Large intestine (tissue), 3 donors: ENCODE data around the gene CORIN. TPM values are rescaled to one million over a fixed set of nuclear protein-coding genes. Genes with fewer than 3 reads are reported as not detected.
A peak's percentile ranks its signal among the peaks of the same experiment; 100 is the strongest.

Source experiments
- DNase-seq, 2 donors: peaks; one replicate each; pipeline versions ENCODE4 v3.0.0 to v3.0.0-alpha.2; 2013
- H3K27ac ChIP-seq: one replicate; pipeline ENCODE4 v1.5.1; 2013; ENCODE audit warnings: low read length
- H3K27me3 ChIP-seq: 2 replicates; pipeline ENCODE4 v1.6.1; 2013; ENCODE audit warnings: low read length; ENCODE audit not compliant: control insufficient read depth, insufficient read depth
- H3K36me3 ChIP-seq: 2 replicates; pipeline ENCODE4 v1.6.1; 2013; ENCODE audit warnings: low read length; ENCODE audit not compliant: control insufficient read depth, insufficient read depth
- H3K4me1 ChIP-seq: one replicate; pipeline ENCODE4 v1.6.1; 2013; ENCODE audit warnings: low read length; ENCODE audit not compliant: control insufficient read depth, insufficient read depth
- H3K4me3 ChIP-seq: one replicate; pipeline ENCODE4 v1.5.1; 2013; ENCODE audit warnings: low read length
- H3K9me3 ChIP-seq: one replicate; pipeline ENCODE4 v1.6.1; 2013; ENCODE audit warnings: mild to moderate bottlenecking, low read depth, low read length, moderate library complexity; ENCODE audit not compliant: control insufficient read depth
- WGBS: methylation state at CpG from one replicate; pipeline ENCODE4 v1.1.5; 2013; ENCODE audit warnings: low lambda C conversion rate; ENCODE audit not compliant: insufficient coverage; 5-methylcytosine and 5-hydroxymethylcytosine counted together
- polyA plus RNA-seq: library from polyadenylated mRNA; unstranded; fragments of 120-200 nt; gene quantifications from one replicate; pipeline ENCODE4 v1.2.1, GENCODE V29; 2013

The CORIN gene
- polyA plus RNA-seq, 1 donor: 0.42 TPM

DNA sequence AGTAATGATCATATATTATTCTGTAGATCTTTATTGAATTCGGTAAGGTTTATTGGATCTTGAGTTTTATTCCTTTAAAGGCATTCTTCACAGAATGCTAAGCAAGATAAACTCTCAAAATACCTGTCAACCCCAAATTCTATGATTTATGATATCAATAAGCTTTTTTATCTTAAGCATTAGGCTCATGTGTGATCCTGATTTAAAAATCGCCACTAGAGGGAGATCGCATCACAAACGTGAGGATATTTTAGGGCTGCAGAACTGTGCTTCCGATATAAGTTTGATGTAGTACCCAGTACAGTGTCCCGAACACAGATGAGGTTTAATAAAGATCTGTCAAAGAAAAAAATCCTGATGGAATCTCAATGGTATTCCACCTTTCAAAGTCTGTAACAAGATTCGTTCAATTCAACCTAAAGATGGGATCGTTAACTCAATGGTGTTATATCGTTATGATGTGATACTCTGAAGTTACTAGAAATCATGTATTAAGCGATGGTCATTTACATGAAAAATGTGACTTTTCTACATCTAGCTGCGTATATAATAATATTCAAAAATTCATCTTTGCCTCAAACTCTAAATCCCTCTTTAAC is 169.0 kb downstream of the CORIN start:
- Histone ChIP-seq H3K27me3 (peaks cover 3% of the 10 kb centered on the region), H3K4me1 (no peaks in the 10 kb centered on the region), H3K4me3 (no peak overlapping the region), H3K9me3 (no peaks in the 10 kb centered on the region), H3K36me3 (no peaks in the 10 kb centered on the region), H3K27ac (no peak overlapping the region)
- WGBS: 72% methylated on average over 3 of the region's 11 CpGs
- peak; percentile 12 for DNase-seq

DNA sequence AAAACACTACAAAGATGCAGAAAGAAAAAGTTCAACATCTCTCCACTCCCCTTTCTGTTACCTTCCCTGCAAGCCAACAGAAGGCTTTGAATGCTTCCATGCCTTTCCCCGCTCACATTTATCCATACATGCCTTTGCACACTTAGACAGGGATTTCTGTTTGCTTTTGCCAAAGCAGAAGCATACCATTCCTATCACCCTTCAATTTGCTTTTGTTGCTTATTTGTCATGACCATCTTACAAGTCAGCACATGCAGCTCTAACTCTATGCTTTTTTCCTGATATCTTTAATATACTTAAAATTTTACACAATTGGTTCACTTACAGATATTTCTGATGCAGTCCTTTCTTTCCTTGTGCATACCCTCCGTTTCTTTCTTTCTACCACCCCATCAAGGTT is 169.6 kb downstream of the CORIN start:
- 80% methylated on average over 2 of the region's 2 CpGs for WGBS

DNA sequence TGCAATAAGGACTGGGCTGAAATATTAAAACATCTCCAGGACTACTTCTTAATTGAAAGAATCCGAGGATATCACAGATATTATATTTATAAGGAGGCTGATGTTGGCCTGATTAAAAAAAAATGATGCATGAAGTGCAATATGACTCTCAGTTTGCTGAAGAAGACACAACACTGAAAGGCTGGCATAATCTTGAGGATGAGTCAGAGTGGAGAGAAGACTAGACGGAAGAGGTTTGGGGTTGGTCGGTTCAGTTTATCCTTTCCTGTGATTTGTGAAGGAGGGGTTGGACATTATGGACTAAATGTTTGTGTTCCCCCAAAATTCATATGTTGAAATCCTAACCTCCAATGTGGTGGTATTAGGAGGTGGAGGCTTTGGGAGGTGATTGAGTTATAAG is 170.3 kb downstream of the CORIN start:
- no peak overlapping the region for H3K4me3 ChIP-seq
- H3K4me1 ChIP-seq: no peaks in the 10 kb centered on the region
- no peaks in the 10 kb centered on the region for H3K36me3 ChIP-seq
- no peaks in the 10 kb centered on the region for H3K9me3 ChIP-seq
- DNase-seq: no peak
- no peak overlapping the region for H3K27ac ChIP-seq
- no CpG with 5 or more reads among the region's 3 CpGs for WGBS
- peaks cover 3% of the 10 kb centered on the region for H3K27me3 ChIP-seq

More for the DNA sequence above, 169.6 kb downstream of the CORIN start:
- Histone ChIP-seq H3K4me3 (no peak overlapping the region), H3K27me3 (peaks cover 3% of the 10 kb centered on the region), H3K36me3 (no peaks in the 10 kb centered on the region), H3K9me3 (no peaks in the 10 kb centered on the region), H3K27ac (no peak overlapping the region), H3K4me1 (no peaks in the 10 kb centered on the region)
- no peak for DNase-seq

DNA sequence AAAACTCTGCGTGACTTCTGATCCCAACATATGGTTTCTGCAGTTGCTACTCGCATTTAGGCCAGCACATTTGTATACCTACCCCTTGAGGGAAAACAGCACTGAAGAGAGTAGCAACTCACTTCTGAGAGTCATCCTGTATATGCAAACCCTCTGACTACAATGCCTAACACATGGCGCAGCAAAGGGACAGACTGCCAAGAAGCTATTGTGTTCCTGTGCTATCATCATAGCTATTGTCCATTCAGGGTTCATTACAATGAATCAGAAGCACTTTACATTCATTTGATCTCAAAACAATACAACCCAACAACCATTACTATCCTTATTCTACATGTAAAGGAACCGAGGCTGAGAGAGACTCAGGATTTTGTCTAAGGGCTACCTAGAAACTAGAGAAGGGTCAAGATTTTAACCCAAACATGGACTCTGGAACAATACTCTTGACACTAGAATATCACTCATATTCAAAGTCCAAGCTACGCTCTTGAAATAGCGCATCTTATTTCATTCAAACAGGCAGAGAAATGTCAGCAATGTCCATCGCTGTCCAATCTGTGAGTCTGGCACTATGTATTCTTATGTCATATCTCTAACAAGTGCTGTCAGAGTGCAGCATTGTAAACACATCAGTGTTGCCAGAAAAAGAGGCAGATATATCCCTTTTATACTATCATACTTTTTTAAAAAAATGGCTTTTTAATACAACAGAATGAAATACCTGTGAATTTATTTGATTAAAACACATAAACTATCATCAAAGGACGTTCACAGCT is 173.6 kb downstream of the CORIN start:
- H3K4me1 ChIP-seq: no peaks in the 10 kb centered on the region
- 86% methylated on average over 2 of the region's 8 CpGs for WGBS
- H3K36me3 ChIP-seq: no peaks in the 10 kb centered on the region
- H3K27ac ChIP-seq: no peak overlapping the region
- no peak overlapping the region for H3K4me3 ChIP-seq
- no peaks in the 10 kb centered on the region for H3K9me3 ChIP-seq
- no peak for DNase-seq
- H3K27me3 ChIP-seq: peaks cover 3% of the 10 kb centered on the region

DNA sequence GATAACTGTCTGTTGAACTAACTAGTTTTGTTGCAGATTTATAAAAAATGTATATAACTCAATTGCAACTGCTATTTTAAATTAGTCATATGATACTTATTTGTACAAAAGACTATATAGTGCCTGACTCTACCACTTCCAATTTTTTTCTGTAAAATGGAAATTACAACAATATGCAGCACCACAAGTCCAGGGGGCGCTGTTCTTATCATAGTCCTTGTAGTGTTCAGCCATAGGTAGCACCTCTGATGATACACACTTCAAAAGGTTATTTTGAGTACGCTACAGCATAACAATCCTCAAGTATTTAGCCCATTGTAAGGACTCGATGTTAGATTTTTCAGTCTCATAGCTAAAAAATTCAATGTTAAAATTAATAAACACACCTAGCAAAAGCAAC is 174.9 kb downstream of the CORIN start:
- H3K9me3 ChIP-seq: no peaks in the 10 kb centered on the region
- DNase-seq: no peak
- 67% methylated on average over 1 of the region's 3 CpGs for WGBS

DNA sequence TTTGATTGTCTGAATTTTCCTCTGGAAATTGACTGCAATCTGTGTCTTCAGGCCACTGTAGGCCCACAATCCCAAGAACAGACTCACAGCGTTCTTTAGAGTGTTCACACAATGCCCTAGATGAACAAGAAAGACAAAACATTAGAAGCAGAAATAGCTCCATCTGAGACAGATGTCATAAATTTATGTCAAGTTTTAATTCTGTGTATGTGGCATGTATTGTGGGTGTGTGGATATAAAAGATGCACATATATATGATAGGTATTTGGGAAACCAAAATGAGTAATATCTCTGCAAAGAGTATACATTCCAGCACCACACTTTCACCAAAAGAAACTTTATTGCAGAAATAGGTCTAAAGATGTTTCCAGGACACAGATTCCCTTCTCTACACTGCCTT is 176.1 kb downstream of the CORIN start:
- H3K9me3 ChIP-seq: no peaks in the 10 kb centered on the region
- no CpG with 5 or more reads among the region's 1 CpG for WGBS
- no peaks in the 10 kb centered on the region for H3K36me3 ChIP-seq
- no peaks in the 10 kb centered on the region for H3K4me1 ChIP-seq
- no peak for DNase-seq
- H3K27ac ChIP-seq: no peak overlapping the region
- H3K4me3 ChIP-seq: no peak overlapping the region
- H3K27me3 ChIP-seq: peaks cover 3% of the 10 kb centered on the region

More for the DNA sequence above, 174.9 kb downstream of the CORIN start:
- H3K4me3 ChIP-seq: no peak overlapping the region
- no peaks in the 10 kb centered on the region for H3K4me1 ChIP-seq
- H3K27me3 ChIP-seq: peaks cover 3% of the 10 kb centered on the region
- no peaks in the 10 kb centered on the region for H3K36me3 ChIP-seq
- H3K27ac ChIP-seq: no peak overlapping the region

DNA sequence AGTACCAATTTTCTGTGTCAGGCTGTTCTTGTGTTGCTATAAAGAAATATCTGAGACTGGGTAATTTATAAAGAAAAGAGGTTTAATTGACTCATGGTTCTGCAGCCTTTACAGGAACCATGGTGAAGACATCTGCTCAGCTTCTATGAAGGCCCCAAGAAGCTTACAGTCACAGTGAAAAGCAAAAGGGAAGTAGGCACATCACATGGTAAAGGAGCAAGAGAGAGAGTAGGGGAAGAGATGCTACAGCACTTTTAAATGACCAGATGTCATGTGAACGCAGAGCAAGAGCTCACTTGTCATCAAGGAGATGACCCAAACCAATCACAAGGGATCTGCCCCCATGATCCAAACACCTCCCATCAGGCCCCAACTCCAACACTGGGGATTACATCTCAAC is 178.5 kb downstream of the CORIN start:
- H3K4me3 ChIP-seq: no peak overlapping the region
- H3K36me3 ChIP-seq: no peaks in the 10 kb centered on the region
- no peak for DNase-seq
- no peaks in the 10 kb centered on the region for H3K27me3 ChIP-seq
- H3K27ac ChIP-seq: no peak overlapping the region
- no CpG with 5 or more reads among the region's 1 CpG for WGBS
- H3K4me1 ChIP-seq: no peaks in the 10 kb centered on the region
- no peaks in the 10 kb centered on the region for H3K9me3 ChIP-seq

DNA sequence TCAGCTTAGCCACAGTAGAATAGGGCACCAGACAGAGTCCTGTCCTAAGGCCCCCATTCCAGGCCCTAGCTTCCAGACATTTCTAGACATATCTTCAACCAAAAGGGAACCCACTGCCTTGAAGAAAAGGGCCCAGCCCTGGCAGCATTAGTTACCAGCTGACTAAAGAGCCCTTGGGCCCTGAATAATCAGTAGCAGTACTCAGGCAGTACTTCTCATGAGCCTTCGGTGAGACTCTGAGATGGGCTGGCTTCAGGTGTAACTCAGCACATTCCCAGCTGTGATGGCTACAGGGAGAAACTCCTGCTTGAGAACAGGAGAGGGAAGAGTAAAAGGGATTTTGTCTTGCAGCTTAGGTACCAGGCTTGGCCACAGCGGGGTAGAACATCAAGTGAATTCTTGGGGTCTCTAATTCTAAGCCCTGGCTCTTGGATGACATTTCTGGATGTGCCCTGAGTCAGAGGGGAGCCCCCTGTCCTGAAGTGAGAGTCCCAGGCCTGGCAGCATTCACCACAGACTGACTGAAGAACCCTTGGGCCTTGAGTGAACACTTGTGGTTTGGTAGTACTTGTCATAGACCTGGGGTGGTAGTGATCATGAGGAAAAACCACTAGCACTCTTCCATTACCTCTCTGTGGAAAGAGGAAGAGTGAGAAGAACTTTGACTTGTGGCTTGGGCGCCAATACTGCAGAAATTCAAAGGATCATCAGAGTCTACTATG is 182.7 kb downstream of the CORIN start:
- H3K36me3 ChIP-seq: no peaks in the 10 kb centered on the region
- no peak for DNase-seq
- WGBS: no CpG with 5 or more reads among the region's 3 CpGs
- no peak overlapping the region for H3K27ac ChIP-seq
- no peaks in the 10 kb centered on the region for H3K27me3 ChIP-seq
- no peak overlapping the region for H3K4me3 ChIP-seq
- H3K9me3 ChIP-seq: no peaks in the 10 kb centered on the region
- H3K4me1 ChIP-seq: no peaks in the 10 kb centered on the region

DNA sequence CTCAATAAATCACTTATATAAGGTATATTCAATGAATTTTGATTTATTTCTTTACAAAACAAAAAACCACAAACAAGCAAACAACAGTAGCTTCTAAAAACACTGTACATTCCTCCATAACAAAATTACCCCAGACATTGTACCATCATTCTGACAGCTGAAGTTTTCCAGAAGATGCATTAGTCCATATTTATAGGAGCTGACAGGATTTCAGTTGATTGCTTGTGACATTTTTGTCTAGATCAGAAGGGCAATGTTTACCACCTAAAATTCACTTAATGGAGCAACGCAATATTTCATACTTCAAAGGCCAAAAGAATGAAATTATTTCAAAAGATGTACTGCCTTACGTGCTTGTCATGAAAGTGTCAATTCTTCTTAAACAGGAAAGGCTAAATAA is 185.8 kb downstream of the CORIN start:
- no CpG with 5 or more reads among the region's 2 CpGs for WGBS

DNA sequence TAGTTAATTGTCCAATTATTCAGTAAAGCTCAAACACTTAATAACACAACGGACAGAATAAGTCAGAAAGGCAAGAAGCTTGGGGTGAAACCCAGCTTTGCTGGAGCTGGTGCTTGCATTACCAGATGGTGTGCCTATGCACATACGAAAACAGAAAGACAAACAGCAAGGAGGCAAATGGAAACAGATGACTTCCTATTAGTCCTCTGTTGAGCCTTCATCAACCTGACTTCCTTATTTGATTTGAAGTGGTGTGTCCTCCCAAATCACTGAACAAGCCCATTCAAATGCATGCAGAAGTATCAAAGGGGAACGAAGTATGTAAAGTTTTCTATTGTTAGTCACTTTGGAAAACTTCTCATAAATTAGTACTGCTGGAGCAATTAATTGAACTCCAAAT is 186.6 kb downstream of the CORIN start:
- H3K9me3 ChIP-seq: no peaks in the 10 kb centered on the region
- H3K4me1 ChIP-seq: no peaks in the 10 kb centered on the region
- 83% methylated on average over 1 of the region's 3 CpGs for WGBS
- peaks cover 7% of the 10 kb centered on the region for H3K27me3 ChIP-seq
- H3K36me3 ChIP-seq: no peaks in the 10 kb centered on the region
- H3K4me3 ChIP-seq: no peak overlapping the region
- DNase-seq: no peak
- no peak overlapping the region for H3K27ac ChIP-seq

More for the DNA sequence above, 185.8 kb downstream of the CORIN start:
- Histone ChIP-seq H3K36me3 (no peaks in the 10 kb centered on the region), H3K4me1 (no peaks in the 10 kb centered on the region), H3K27ac (no peak overlapping the region), H3K9me3 (no peaks in the 10 kb centered on the region), H3K27me3 (peaks cover 7% of the 10 kb centered on the region), H3K4me3 (no peak overlapping the region)
- DNase-seq: no peak
